K562 (cell line): ENCODE data around the gene TBC1D2B. TPM values are rescaled to one million over a fixed set of nuclear protein-coding genes. Genes with fewer than 3 reads are reported as not detected.

Experiments used
- ATAC-seq: fragments of 200-7000 bp; cut with Tn5 transposase; 3 replicates; pipeline ENCODE4 v1.9.1; 2020; ENCODE audit warnings: moderate library complexity
- BruUV-seq: library from RNA; stranded (reverse); fragments of 400-500 nt; replicated peaks from 2 replicates; lab custom pipeline; 2021; lab: Mats Ljungman, UMichigan
- CTCF ChIA-PET: fragments of 300-600 bp; formaldehyde crosslinking; extraction: SDS; loops from one replicate; lab custom pipeline; 2021; ENCODE audit warnings: low intra/inter-chr PET ratio; lab: Yijun Ruan, JAX
- POLR2A ChIA-PET: fragments of 300-600, 350-650 bp; sonication (Branson Sonifier 250); formaldehyde crosslinking; extraction: SDS; loops from one replicate; lab custom pipeline; 2021; ENCODE audit warnings: antibody characterized with exemption, inconsistent platforms; lab: Yijun Ruan, JAX
- DNase-seq, 4 experiments: peaks; one replicate each; pipeline versions ENCODE4 v3.0.0 to v3.0.0-alpha.2; 2011 to 2018; ENCODE audit warnings: low spot score in 3 of 4, mixed read lengths in 3 of 4; ENCODE audit errors: extremely low read depth in 1 of 4
- FAIRE-seq: peaks from 2 replicates; lab custom pipeline; 2011; peaks lifted over from hg19 to GRCh38; lab: Jason Lieb, UNC
- H2AFZ ChIP-seq: 2 replicates; pipeline ENCODE4 v1.6.0; 2011; ENCODE audit warnings: low read depth, low read length, control low read depth, inconsistent platforms
- H3K27ac ChIP-seq: fragments of 200-600 bp; 3 replicates; pipeline ENCODE4 v1.8.0; 2011; ENCODE audit warnings: low read depth, mild to moderate bottlenecking, control low read depth, inconsistent platforms, low read length, moderate library complexity, mixed read lengths; ENCODE audit errors: extremely low read depth
- H3K27me3 ChIP-seq, 2 experiments: fragments of 300-600 bp in 1 of 2; 2 replicates in 1 of 2; 3 replicates in 1 of 2; pipeline versions ENCODE4 v1.6.0 to v1.8.0; 2011; ENCODE audit warnings: inconsistent platforms in 2 of 2, low read length in 2 of 2, mild to moderate bottlenecking in 1 of 2, mixed read lengths in 1 of 2, moderate library complexity in 1 of 2; ENCODE audit not compliant: control insufficient read depth in 2 of 2, insufficient read depth in 2 of 2
- H3K36me3 ChIP-seq: fragments of 300-600 bp; 3 replicates; pipeline ENCODE4 v1.8.0; 2011; ENCODE audit warnings: mild to moderate bottlenecking, low read length, inconsistent platforms; ENCODE audit not compliant: control insufficient read depth, insufficient read depth
- H3K4me1 ChIP-seq, 2 experiments: fragments of 200-600 bp in 1 of 2; replicated peaks in 1 of 2; 2 replicates in 1 of 2; 3 replicates in 1 of 2; pipeline versions ENCODE4 v1.5.1 to v1.8.0; 2011; ENCODE audit warnings: inconsistent platforms in 2 of 2, low read length in 2 of 2, mild to moderate bottlenecking in 1 of 2, mixed read lengths in 1 of 2, moderate library complexity in 1 of 2; ENCODE audit not compliant: control insufficient read depth in 2 of 2, insufficient read depth in 2 of 2
- H3K4me2 ChIP-seq: 2 replicates; pipeline ENCODE4 v1.6.1; 2011; ENCODE audit warnings: low read length, control low read depth, inconsistent platforms, mixed read lengths; ENCODE audit not compliant: insufficient read depth
- H3K4me3 ChIP-seq: fragments of 200-600 bp; sonication (generic), shearing (Covaris generic); 2 replicates; pipeline ENCODE4 v1.5.1; 2016; ENCODE audit warnings: control low read depth, inconsistent platforms
- H3K79me2 ChIP-seq: fragments of 200-600 bp; 3 replicates; pipeline ENCODE4 v1.8.0; 2011; ENCODE audit warnings: low read length, inconsistent platforms; ENCODE audit not compliant: control insufficient read depth, insufficient read depth
- H3K9ac ChIP-seq, 2 experiments: 2 replicates each; pipeline versions ENCODE4 v1.6.0 to v1.6.1; 2011; ENCODE audit warnings: low read depth in 2 of 2, low read length in 2 of 2, control low read depth in 1 of 2, inconsistent platforms in 1 of 2, mild to moderate bottlenecking in 1 of 2, mixed read lengths in 1 of 2; ENCODE audit not compliant: insufficient read depth in 1 of 2
- H3K9me1 ChIP-seq: one replicate; pipeline ENCODE4 v1.6.0; 2011; ENCODE audit warnings: inconsistent platforms, mild to moderate bottlenecking, low read length, moderate library complexity; ENCODE audit not compliant: control insufficient read depth, insufficient read depth
- H3K9me3 ChIP-seq: replicated peaks from 2 replicates; pipeline ENCODE4 v1.5.1; 2011; ENCODE audit warnings: low read depth, low read length, inconsistent platforms; ENCODE audit not compliant: control insufficient read depth, insufficient read depth
- H4K20me1 ChIP-seq: replicated peaks from 2 replicates; pipeline ENCODE4 v1.6.1; 2011; ENCODE audit warnings: low read length, inconsistent platforms, mixed read lengths; ENCODE audit not compliant: control insufficient read depth, insufficient read depth
- ILK ChIP-seq: fragments of 450-650 bp; IDR thresholded peaks from 2 replicates; pipeline ENCODE4 v1.6.1; 2016; ENCODE audit warnings: missing genetic modification characterization, low read depth, mild to moderate bottlenecking, missing compliant biosample characterization, moderate library complexity, borderline replicate concordance
- KDM2B ChIP-seq: fragments of 250-450 bp; sonication (Bioruptor Pico); IDR thresholded peaks from 2 replicates; pipeline ENCODE4 v1.8.0; 2021; ENCODE audit warnings: mild to moderate bottlenecking, moderate library complexity
- MYNN ChIP-seq, 2 experiments: sonication (generic); formaldehyde crosslinking in 1 of 2; IDR thresholded peaks; 2 replicates each; pipeline versions ENCODE4 v1.5.0 to v1.6.1; 2016 to 2020; ENCODE audit warnings: antibody characterized with exemption in 1 of 2, missing genetic modification reagents in 1 of 2
- ZNF12 ChIP-seq: sonication (generic); formaldehyde crosslinking; IDR thresholded peaks from 2 replicates; pipeline ENCODE4 v1.4.0; 2020; ENCODE audit warnings: mild to moderate bottlenecking, missing genetic modification reagents
- ZNF133 ChIP-seq: fragments of 250-450 bp; sonication (Bioruptor Pico); IDR thresholded peaks from 2 replicates; pipeline ENCODE4 v1.4.0; 2020; ENCODE audit warnings: mild to moderate bottlenecking
- WGBS: fragments of 100-300 bp; shearing (Covaris generic); methylation state at CpG from one replicate; pipeline ENCODE4 v1.1.6; 2016; ENCODE audit warnings: low coverage, mixed read lengths; ENCODE audit not compliant: insufficient coverage; ENCODE audit errors: missing lambda C conversion rate; 5-methylcytosine and 5-hydroxymethylcytosine counted together
- in situ Hi-C: fragments of 300-500 bp; cut with MboI; formaldehyde crosslinking; loops from 4 replicates; pipeline ENCODE4 v1.15.0; 2018; ENCODE audit warnings: inconsistent platforms, mixed read lengths
- intact Hi-C: fragments of 100-400 bp; cut with micrococcal nuclease; formaldehyde crosslinking; loops from 2 replicates; pipeline ENCODE4 v1.14.2; 2022
- polyA plus RNA-seq, 8 experiments: library from polyadenylated mRNA; depleted of rRNA in 4 of 8; stranded (reverse) in 5 of 8; unstranded in 3 of 8; fragments of >200 nt; fragmentation: Nextera tagmentation in 2 of 8; fragmentation: Illumina TruSeq in 1 of 8; extraction: Ambion mirVana in 2 of 8; extraction: Trizol in 1 of 8; gene quantifications; 2 replicates each; pipeline versions ENCODE4 v1.2.1 to v1.2.3, GENCODE V29; 2011 to 2014; ENCODE audit warnings: inconsistent platforms in 1 of 8, missing spikeins in 1 of 8
- total RNA-seq, 7 experiments: library from RNA; depleted of rRNA in 6 of 7; stranded (reverse); fragments of >200 nt in 6 of 7; fragmentation: Illumina TruSeq in 2 of 7; extraction: Trizol in 2 of 7; gene quantifications; 2 replicates each; pipeline versions ENCODE4 v1.2.1 to v1.2.3, GENCODE V29; 2011 to 2021; ENCODE audit warnings: low replicate concordance in 1 of 7
- TF ChIP-seq, protein P1 (sequence below): IDR thresholded peaks from 2 replicates; pipeline ENCODE4 v1.6.1; 2012; ENCODE audit warnings: low read depth, low read length, improper control_type of control experiment, borderline replicate concordance
- TF ChIP-seq, protein P2 (sequence below), 2 experiments: fragments of 200-800 bp in 1 of 2; sonication (Bioruptor generic) in 1 of 2; sonication (generic) in 1 of 2; formaldehyde crosslinking in 1 of 2; IDR thresholded peaks in 1 of 2; conservative IDR thresholded peaks in 1 of 2; 2 replicates each; pipeline versions ENCODE4 v1.5.0 to v1.6.1; 2016 to 2020; ENCODE audit warnings: missing compliant biosample characterization in 1 of 2, missing genetic modification characterization in 1 of 2, missing genetic modification reagents in 1 of 2
- TF ChIP-seq, protein P3 (sequence below): fragments of 450-650 bp; IDR thresholded peaks from 2 replicates; pipeline ENCODE4 v1.6.1; 2017; ENCODE audit warnings: antibody characterized with exemption

The TBC1D2B gene
- total and polyA plus RNA-seq, 9 of the 15 experiments (the other 6 are each of a cell fraction or from before 2014, with no cell fraction given) = 0.15 to 16.3 (median 8.9) TPM

DNA sequence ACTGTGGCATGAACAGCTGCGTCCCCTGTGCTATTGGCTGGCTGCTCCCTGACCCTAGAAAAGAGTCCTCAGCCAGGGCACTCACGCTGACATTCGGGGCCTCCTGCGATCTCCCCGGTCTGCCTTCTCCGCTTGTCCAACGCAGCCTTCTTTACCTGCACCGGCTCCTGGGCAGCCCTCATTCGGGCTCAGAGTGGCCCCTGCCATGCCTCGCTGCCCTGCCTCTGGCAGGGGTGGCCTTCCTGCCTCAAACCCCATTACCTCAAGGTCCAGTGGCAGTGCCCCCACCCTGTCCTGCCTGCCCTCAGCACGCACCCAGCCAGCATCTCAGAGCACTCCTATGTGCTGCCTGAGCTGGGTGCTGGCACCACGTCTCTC is 86.5 kb downstream of the TBC1D2B start (continued):
- TF ChIP-seq, protein P1, sequence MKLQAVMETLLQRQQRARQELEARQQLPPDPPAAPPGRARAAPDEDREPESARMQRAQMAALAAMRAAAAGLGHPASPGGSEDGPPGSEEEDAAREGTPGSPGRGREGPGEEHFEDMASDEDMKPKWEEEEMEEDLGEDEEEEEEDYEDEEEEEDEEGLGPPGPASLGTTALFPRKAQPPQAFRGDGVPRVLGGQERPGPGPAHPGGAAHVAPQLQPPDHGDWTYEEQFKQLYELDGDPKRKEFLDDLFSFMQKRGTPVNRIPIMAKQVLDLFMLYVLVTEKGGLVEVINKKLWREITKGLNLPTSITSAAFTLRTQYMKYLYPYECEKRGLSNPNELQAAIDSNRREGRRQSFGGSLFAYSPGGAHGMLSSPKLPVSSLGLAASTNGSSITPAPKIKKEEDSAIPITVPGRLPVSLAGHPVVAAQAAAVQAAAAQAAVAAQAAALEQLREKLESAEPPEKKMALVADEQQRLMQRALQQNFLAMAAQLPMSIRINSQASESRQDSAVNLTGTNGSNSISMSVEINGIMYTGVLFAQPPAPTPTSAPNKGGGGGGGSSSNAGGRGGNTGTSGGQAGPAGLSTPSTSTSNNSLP = no peak
- TF ChIP-seq KDM2B (CRISPR knock-in tag) = no peak

DNA sequence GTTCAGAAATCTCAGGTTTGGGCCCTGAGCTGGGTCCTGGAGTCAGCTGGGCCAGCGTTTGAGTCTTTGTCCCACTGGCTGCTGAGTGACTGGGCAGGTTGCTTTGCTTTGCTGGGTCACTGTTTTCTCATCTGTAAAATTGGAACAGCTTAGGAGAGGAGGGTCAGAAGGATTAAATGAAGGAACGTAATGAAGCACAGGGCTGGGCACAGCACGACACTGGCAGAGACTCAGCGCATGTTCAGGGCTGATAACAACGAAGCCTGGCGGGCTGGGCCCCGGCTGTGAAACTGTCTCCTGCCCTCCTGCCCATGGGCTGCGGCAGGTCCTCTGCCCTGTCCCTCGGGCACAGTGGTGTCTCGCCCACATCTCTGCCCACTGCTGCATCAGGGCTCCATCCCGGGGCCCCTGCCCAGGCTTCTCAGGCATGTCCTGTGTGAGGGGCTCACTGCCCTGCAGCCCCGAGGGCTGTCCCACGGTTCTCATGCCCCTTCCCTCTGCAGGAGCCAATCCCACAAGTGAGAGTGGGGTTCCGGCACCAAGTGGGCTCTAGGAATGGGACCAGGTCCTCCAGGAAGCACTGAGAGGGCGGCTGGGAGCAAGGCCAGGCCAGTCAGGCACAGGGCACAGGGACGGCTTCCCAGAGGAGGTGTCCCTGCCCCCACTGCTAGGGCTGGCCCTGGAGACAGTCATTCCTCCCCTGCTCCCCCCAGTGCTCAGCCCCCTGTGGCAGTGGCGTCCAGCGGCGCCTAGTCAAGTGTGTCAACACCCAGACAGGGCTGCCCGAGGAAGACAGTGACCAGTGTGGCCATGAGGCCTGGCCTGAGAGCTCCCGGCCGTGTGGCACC is 88.0 kb downstream of the TBC1D2B start:
- ATAC-seq (no peak), FAIRE-seq (no peak), DNase-seq (no peak)
- TF ChIP-seq ZNF133 (CRISPR knock-in tag) (no peak), ILK (tag) (no peak), MYNN (IDR thresholded peaks at IDR 0.05) (no peak), MYNN (CRISPR knock-in tag; IDR thresholded peaks at IDR 0.05) (no peak), ZNF12 (CRISPR knock-in tag) (no peak)
- TF ChIP-seq, protein P2, sequence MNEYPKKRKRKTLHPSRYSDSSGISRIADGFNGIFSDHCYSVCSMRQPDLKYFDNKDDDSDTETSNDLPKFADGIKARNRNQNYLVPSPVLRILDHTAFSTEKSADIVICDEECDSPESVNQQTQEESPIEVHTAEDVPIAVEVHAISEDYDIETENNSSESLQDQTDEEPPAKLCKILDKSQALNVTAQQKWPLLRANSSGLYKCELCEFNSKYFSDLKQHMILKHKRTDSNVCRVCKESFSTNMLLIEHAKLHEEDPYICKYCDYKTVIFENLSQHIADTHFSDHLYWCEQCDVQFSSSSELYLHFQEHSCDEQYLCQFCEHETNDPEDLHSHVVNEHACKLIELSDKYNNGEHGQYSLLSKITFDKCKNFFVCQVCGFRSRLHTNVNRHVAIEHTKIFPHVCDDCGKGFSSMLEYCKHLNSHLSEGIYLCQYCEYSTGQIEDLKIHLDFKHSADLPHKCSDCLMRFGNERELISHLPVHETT (CRISPR knock-in tag; conservative IDR thresholded peaks at IDR 0.05 in 1 of 2, IDR thresholded peaks at IDR 0.05 in 1 of 2) = no peak
- TF ChIP-seq, protein P3, sequence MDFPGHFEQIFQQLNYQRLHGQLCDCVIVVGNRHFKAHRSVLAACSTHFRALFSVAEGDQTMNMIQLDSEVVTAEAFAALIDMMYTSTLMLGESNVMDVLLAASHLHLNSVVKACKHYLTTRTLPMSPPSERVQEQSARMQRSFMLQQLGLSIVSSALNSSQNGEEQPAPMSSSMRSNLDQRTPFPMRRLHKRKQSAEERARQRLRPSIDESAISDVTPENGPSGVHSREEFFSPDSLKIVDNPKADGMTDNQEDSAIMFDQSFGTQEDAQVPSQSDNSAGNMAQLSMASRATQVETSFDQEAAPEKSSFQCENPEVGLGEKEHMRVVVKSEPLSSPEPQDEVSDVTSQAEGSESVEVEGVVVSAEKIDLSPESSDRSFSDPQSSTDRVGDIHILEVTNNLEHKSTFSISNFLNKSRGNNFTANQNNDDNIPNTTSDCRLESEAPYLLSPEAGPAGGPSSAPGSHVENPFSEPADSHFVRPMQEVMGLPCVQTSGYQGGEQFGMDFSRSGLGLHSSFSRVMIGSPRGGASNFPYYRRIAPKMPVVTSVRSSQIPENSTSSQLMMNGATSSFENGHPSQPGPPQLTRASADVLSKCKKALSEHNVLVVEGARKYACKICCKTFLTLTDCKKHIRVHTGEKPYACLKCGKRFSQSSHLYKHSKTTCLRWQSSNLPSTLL = no peak
- H3K4me2 ChIP-seq = no peak overlapping the region
- H3K9ac ChIP-seq = no peak overlapping the region; a peak in 1 of 4 replicates
- no peaks in the 10 kb centered on the region for H3K36me3 ChIP-seq
- no peaks in the 10 kb centered on the region for H3K9me1 ChIP-seq
- H4K20me1 ChIP-seq = no peaks in the 10 kb centered on the region
- no TSS peak for BruUV-seq
- H3K4me3 ChIP-seq = no peak overlapping the region
- H3K9me3 ChIP-seq = no peaks in the 10 kb centered on the region
- intact Hi-C loops = no loop called here
- H3K4me1 ChIP-seq = peaks cover 0 to 43% of the 10 kb centered on the region in 2 experiments; a peak in 2 of 5 replicates
- no peaks in the 10 kb centered on the region for H3K79me2 ChIP-seq
- ChIA-PET POLR2A (no interaction called here), CTCF (no interaction called here)
- in situ Hi-C loops = loop anchor here (5.0 kb wide), 1 partner anchor 773 kb away; no protein-coding TSS in a partner anchor
- no peak overlapping the region for H3K27ac ChIP-seq
- WGBS = 21% methylated on average over 18 of the region's 22 CpGs
- no peak overlapping the region for H2AFZ ChIP-seq
- H3K27me3 ChIP-seq = peaks cover 0 to 22% of the 10 kb centered on the region in 2 experiments; a peak in 2 of 5 replicates
